Keratinocyte (primary cell): Measurements from ENCODE around the gene UNC5A. TPM values are rescaled to one million over a fixed set of nuclear protein-coding genes. Genes with fewer than 3 reads are reported as not detected.

Source experiments
- DNase-seq: peaks from one replicate; pipeline ENCODE4 v3.0.0-alpha.2; 2011; ENCODE audit warnings: low read depth, missing footprints, low spot score
- FAIRE-seq: peaks from 2 replicates; lab custom pipeline; 2011; peaks lifted over from hg19 to GRCh38; lab: Jason Lieb, UNC
- H2AFZ ChIP-seq: 2 replicates; pipeline ENCODE4 v1.6.0; 2012; ENCODE audit warnings: low read length, control low read depth, inconsistent platforms; ENCODE audit not compliant: control insufficient read depth
- H3K27ac ChIP-seq: 2 replicates; pipeline ENCODE4 v1.5.1; 2011; ENCODE audit warnings: low read length; ENCODE audit not compliant: control insufficient read depth, insufficient read depth
- H3K27me3 ChIP-seq: 3 replicates; pipeline ENCODE4 v1.6.0; 2011; ENCODE audit warnings: low read length; ENCODE audit not compliant: control insufficient read depth, insufficient read depth; ENCODE audit errors: extremely low read depth
- H3K36me3 ChIP-seq, 2 experiments: 2 replicates in 1 of 2; 3 replicates in 1 of 2; pipeline ENCODE4 v1.5.1; 2011; ENCODE audit warnings: low read length in 2 of 2, mild to moderate bottlenecking in 1 of 2; ENCODE audit not compliant: control insufficient read depth in 2 of 2, insufficient read depth in 2 of 2; ENCODE audit errors: extremely low read depth in 1 of 2
- H3K4me1 ChIP-seq: 3 replicates; pipeline ENCODE4 v1.5.1; 2011; ENCODE audit warnings: low read length; ENCODE audit not compliant: control insufficient read depth, insufficient read depth; ENCODE audit errors: extremely low read depth
- H3K4me2 ChIP-seq: 3 replicates; pipeline ENCODE4 v1.6.0; 2011; ENCODE audit warnings: low read depth, low read length; ENCODE audit not compliant: control insufficient read depth, insufficient read depth; ENCODE audit errors: extremely low read depth
- H3K4me3 ChIP-seq, 3 experiments: fragments of 200-600 bp in 1 of 3; sonication (generic) in 1 of 3; 2 replicates in 2 of 3; 3 replicates in 1 of 3; pipeline ENCODE4 v1.5.1; 2011 to 2016; ENCODE audit warnings: low read length in 3 of 3, mild to moderate bottlenecking in 3 of 3, control low read depth in 2 of 3, inconsistent platforms in 1 of 3, low read depth in 1 of 3, mixed read lengths in 1 of 3, mixed run types in 1 of 3, moderate library complexity in 1 of 3; ENCODE audit not compliant: control insufficient read depth in 2 of 3, insufficient read depth in 2 of 3; ENCODE audit errors: extremely low read depth in 1 of 3
- H3K79me2 ChIP-seq: 2 replicates; pipeline ENCODE4 v1.6.0; 2012; ENCODE audit warnings: low read length; ENCODE audit not compliant: control insufficient read depth, insufficient read depth
- H3K9ac ChIP-seq: 3 replicates; pipeline ENCODE4 v1.6.0; 2011; ENCODE audit warnings: low read length; ENCODE audit not compliant: control insufficient read depth, insufficient read depth; ENCODE audit errors: extremely low read depth
- H3K9me1 ChIP-seq: 3 replicates; pipeline ENCODE4 v1.6.0; 2011; ENCODE audit warnings: low read length; ENCODE audit not compliant: control insufficient read depth, insufficient read depth; ENCODE audit errors: extremely low read depth
- H3K9me3 ChIP-seq: 2 replicates; pipeline ENCODE4 v1.5.1; 2012; ENCODE audit warnings: low read depth, low read length; ENCODE audit not compliant: control insufficient read depth
- H4K20me1 ChIP-seq: 3 replicates; pipeline ENCODE4 v1.6.0; 2011; ENCODE audit warnings: low read length; ENCODE audit not compliant: control insufficient read depth, insufficient read depth; ENCODE audit errors: extremely low read depth
- EZH2 ChIP-seq: IDR thresholded peaks from one replicate; pipeline ENCODE4 v1.6.1; 2012; ENCODE audit warnings: inconsistent platforms, mild to moderate bottlenecking, low read length, moderate library complexity
- dilution Hi-C: fragments of 300-500 bp; cut with MboI; formaldehyde crosslinking; loops from one replicate; pipeline ENCODE4 v1.7.0; 2020; ENCODE audit warnings: low sequenced_read_pairs; ENCODE audit not compliant: extremely low pct_ligation_motif_present
- polyA plus RNA-seq, 5 experiments: library from polyadenylated mRNA; depleted of rRNA in 3 of 5; stranded (reverse) in 3 of 5; stranded (forward) in 1 of 5; unstranded in 1 of 5; fragments of >200 nt; gene quantifications; 1 replicate in 1 of 5; 2 replicates in 3 of 5; 3 replicates in 1 of 5; pipeline versions ENCODE4 v1.2.1 to v1.2.3, GENCODE V29; 2011 to 2012; ENCODE audit warnings: missing spikeins in 2 of 5, low read depth in 1 of 5, low replicate concordance in 1 of 5
- TF ChIP-seq, protein P1 (sequence below), 3 experiments: IDR thresholded peaks in 1 of 3; conservative IDR thresholded peaks in 1 of 3; optimal IDR thresholded peaks in 1 of 3; 2 replicates in 2 of 3; 3 replicates in 1 of 3; pipeline versions ENCODE3 to v1.5.1; 2011; ENCODE audit warnings: low read length in 3 of 3, mild to moderate bottlenecking in 3 of 3, moderate library complexity in 2 of 3, control low read depth in 1 of 3, inconsistent platforms in 1 of 3; ENCODE audit not compliant: insufficient read depth in 2 of 3; ENCODE audit errors: extremely low read depth in 1 of 3

Gene UNC5A
- polyA plus RNA-seq, 1 donor (not counting 4 experiments of a cell fraction or from before 2014, with no cell fraction given) = not detected

DNA sequence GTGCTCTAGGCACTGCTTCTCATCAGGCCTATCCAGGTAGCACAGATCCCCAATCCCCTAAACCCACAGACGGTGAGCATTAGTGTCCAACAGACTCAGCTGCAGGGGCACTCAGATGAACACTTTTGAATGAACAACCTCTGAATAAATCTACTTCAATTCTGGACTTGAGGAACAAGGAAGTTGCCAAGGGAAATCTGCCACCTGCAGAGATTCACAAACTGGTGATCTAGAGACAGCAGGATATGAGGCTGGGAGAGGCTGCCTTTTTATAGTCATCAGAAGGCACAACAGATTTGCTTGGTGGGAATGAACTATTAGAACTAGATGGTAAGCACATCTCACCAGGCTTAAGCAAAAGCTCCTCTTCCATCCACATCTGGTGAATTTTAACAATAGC is 95.8 kb downstream of the UNC5A start:
- Histone ChIP-seq H3K4me1 (no peaks in the 10 kb centered on the region), H3K9me1 (no peaks in the 10 kb centered on the region), H3K79me2 (no peaks in the 10 kb centered on the region), H3K36me3 (peaks cover 20 to 34% of the 10 kb centered on the region in 2 experiments), H3K27ac (no peak overlapping the region), H3K4me3 (no peak overlapping the region), H3K27me3 (no peaks in the 10 kb centered on the region), H3K9me3 (no peaks in the 10 kb centered on the region), H2AFZ (no peak overlapping the region), H4K20me1 (no peaks in the 10 kb centered on the region), H3K9ac (no peak overlapping the region), H3K4me2 (no peak overlapping the region)
- dilution Hi-C loops = no loop called here
- TF ChIP-seq EZH2 = no peak
- TF ChIP-seq, protein P1, sequence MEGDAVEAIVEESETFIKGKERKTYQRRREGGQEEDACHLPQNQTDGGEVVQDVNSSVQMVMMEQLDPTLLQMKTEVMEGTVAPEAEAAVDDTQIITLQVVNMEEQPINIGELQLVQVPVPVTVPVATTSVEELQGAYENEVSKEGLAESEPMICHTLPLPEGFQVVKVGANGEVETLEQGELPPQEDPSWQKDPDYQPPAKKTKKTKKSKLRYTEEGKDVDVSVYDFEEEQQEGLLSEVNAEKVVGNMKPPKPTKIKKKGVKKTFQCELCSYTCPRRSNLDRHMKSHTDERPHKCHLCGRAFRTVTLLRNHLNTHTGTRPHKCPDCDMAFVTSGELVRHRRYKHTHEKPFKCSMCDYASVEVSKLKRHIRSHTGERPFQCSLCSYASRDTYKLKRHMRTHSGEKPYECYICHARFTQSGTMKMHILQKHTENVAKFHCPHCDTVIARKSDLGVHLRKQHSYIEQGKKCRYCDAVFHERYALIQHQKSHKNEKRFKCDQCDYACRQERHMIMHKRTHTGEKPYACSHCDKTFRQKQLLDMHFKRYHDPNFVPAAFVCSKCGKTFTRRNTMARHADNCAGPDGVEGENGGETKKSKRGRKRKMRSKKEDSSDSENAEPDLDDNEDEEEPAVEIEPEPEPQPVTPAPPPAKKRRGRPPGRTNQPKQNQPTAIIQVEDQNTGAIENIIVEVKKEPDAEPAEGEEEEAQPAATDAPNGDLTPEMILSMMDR (optimal IDR thresholded peaks at IDR 0.05 in 1 of 3, IDR thresholded peaks at IDR 0.05 in 1 of 3, conservative IDR thresholded peaks at IDR 0.05 in 1 of 3; ENCODE audit: extremely low read depth in 1 of 3, insufficient read depth in 2 of 3, low read length in 3 of 3) = no peak
- no peak for DNase-seq
- FAIRE-seq = no peak

- no peak for TF ChIP-seq EZH2
- TF ChIP-seq, protein P1 (optimal IDR thresholded peaks at IDR 0.05 in 1 of 3, IDR thresholded peaks at IDR 0.05 in 1 of 3, conservative IDR thresholded peaks at IDR 0.05 in 1 of 3; ENCODE audit: extremely low read depth in 1 of 3, insufficient read depth in 2 of 3, low read length in 3 of 3) = no peak
- Histone ChIP-seq H3K4me2 (no peak overlapping the region), H2AFZ (no peak overlapping the region), H3K4me1 (no peaks in the 10 kb centered on the region), H4K20me1 (no peaks in the 10 kb centered on the region), H3K36me3 (peaks cover 20 to 34% of the 10 kb centered on the region in 2 experiments), H3K79me2 (no peaks in the 10 kb centered on the region), H3K9me3 (no peaks in the 10 kb centered on the region), H3K4me3 (no peak overlapping the region), H3K27ac (no peak overlapping the region), H3K9ac (no peak overlapping the region), H3K27me3 (no peaks in the 10 kb centered on the region), H3K9me1 (no peaks in the 10 kb centered on the region)
- dilution Hi-C loops = no loop called here
- FAIRE-seq = no peak
- no peak for DNase-seq
Observed at GRCh38 chr5:176906796-176907195, 96.4 kb downstream of the UNC5A start.
